Sigmoid colon (tissue), 4 donors: ENCODE data around the gene ARG1.

Experiments used
- CTCF ChIP-seq, 4 experiments: fragments of 450-650 bp in 3 of 4; fragments of 200-600 bp in 1 of 4; IDR thresholded peaks; one replicate each; pipeline ENCODE4 v1.5.1; 2016 to 2019; ENCODE audit warnings: antibody characterized with exemption in 4 of 4, mild to moderate bottlenecking in 3 of 4, moderate library complexity in 2 of 4
- EP300 ChIP-seq, 4 donors: sonication (generic); formaldehyde crosslinking; IDR thresholded peaks; one replicate each; pipeline ENCODE4 v1.6.1; 2017; ENCODE audit warnings: antibody characterized with exemption in 4 of 4
- POLR2A ChIP-seq, 2 donors: fragments of 450-650 bp; IDR thresholded peaks; one replicate each; pipeline ENCODE4 v1.6.1; 2016; ENCODE audit warnings: antibody characterized with exemption in 2 of 2, mild to moderate bottlenecking in 2 of 2, moderate library complexity in 2 of 2

- TF ChIP-seq CTCF (IDR thresholded peaks at IDR 0.05) (no peak), POLR2A (IDR thresholded peaks at IDR 0.05) (no peak), EP300 (IDR thresholded peaks at IDR 0.05) (no peak)
Observed at GRCh38 chr6:131545317-131545716, 27.7 kb upstream of the ARG1 start.
